NCI-H748 treated with DMSO at 0.1 percent for 48 hours (cell line): ENCODE results near the gene AP4M1.

Source experiments
- DNase-seq: peaks from one replicate; lab custom pipeline; 2025; lab: John Stamatoyannopoulos, UW

Gene AP4M1

DNA sequence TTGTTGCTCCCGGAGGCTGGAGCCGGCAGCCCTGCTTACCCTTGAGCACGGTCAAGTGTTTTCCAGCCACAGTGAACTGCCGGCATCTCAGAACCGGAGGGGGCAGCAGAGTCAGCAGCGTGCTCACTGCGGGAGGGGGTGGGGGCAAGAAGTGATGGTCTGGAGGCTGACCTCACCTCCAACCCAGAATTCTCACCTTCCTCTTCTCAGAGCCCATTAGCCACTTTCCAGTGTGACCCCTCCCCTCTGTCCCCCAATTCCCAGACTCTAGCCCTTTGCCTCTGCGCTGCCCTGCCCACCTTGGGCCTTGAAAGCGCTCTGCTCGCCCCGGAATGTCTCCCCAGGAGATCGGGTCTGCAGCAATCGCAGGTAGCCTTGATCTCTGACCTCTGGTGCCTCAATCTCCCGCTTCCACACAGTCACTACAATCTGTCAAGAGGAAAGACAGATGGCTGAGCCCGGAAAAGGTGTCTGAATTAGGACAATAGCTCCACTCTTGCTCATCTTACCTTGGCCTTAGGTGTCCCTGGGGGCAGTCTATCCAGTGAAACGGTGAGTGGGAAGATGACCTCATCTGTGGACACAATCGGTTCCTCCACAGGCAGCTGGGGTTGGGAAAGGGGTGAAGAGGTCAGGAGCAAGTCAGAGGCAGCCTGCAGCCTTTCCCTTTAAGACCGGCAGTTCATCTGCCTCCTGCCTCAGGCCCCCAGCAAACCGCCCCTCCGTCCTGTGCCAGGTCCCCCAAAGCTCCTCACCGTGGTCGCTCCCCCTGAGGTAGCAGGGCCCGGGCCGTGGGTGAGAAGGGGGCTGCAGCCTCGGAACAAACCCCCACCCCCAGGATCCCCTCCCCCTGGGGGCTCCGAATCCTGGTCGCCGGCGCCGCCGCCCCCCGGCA, 56.1 kb downstream of the AP4M1 start:
- no peak for DNase-seq
